Keratinocyte (primary cell): ENCODE data around the gene KCNG2. TPM values are rescaled to one million over a fixed set of nuclear protein-coding genes. Genes with fewer than 3 reads are reported as not detected.

Experiments used
- DNase-seq: peaks from one replicate; pipeline ENCODE4 v3.0.0-alpha.2; 2011; ENCODE audit warnings: low read depth, missing footprints, low spot score
- FAIRE-seq: peaks from 2 replicates; lab custom pipeline; 2011; peaks lifted over from hg19 to GRCh38; lab: Jason Lieb, UNC
- H2AFZ ChIP-seq: 2 replicates; pipeline ENCODE4 v1.6.0; 2012; ENCODE audit warnings: low read length, control low read depth, inconsistent platforms; ENCODE audit not compliant: control insufficient read depth
- H3K27ac ChIP-seq: 2 replicates; pipeline ENCODE4 v1.5.1; 2011; ENCODE audit warnings: low read length; ENCODE audit not compliant: control insufficient read depth, insufficient read depth
- H3K27me3 ChIP-seq: 3 replicates; pipeline ENCODE4 v1.6.0; 2011; ENCODE audit warnings: low read length; ENCODE audit not compliant: control insufficient read depth, insufficient read depth; ENCODE audit errors: extremely low read depth
- H3K36me3 ChIP-seq, 2 experiments: 2 replicates in 1 of 2; 3 replicates in 1 of 2; pipeline ENCODE4 v1.5.1; 2011; ENCODE audit warnings: low read length in 2 of 2, mild to moderate bottlenecking in 1 of 2; ENCODE audit not compliant: control insufficient read depth in 2 of 2, insufficient read depth in 2 of 2; ENCODE audit errors: extremely low read depth in 1 of 2
- H3K4me1 ChIP-seq: 3 replicates; pipeline ENCODE4 v1.5.1; 2011; ENCODE audit warnings: low read length; ENCODE audit not compliant: control insufficient read depth, insufficient read depth; ENCODE audit errors: extremely low read depth
- H3K4me2 ChIP-seq: 3 replicates; pipeline ENCODE4 v1.6.0; 2011; ENCODE audit warnings: low read depth, low read length; ENCODE audit not compliant: control insufficient read depth, insufficient read depth; ENCODE audit errors: extremely low read depth
- H3K4me3 ChIP-seq, 3 experiments: fragments of 200-600 bp in 1 of 3; sonication (generic) in 1 of 3; 2 replicates in 2 of 3; 3 replicates in 1 of 3; pipeline ENCODE4 v1.5.1; 2011 to 2016; ENCODE audit warnings: low read length in 3 of 3, mild to moderate bottlenecking in 3 of 3, control low read depth in 2 of 3, inconsistent platforms in 1 of 3, low read depth in 1 of 3, mixed read lengths in 1 of 3, mixed run types in 1 of 3, moderate library complexity in 1 of 3; ENCODE audit not compliant: control insufficient read depth in 2 of 3, insufficient read depth in 2 of 3; ENCODE audit errors: extremely low read depth in 1 of 3
- H3K79me2 ChIP-seq: 2 replicates; pipeline ENCODE4 v1.6.0; 2012; ENCODE audit warnings: low read length; ENCODE audit not compliant: control insufficient read depth, insufficient read depth
- H3K9ac ChIP-seq: 3 replicates; pipeline ENCODE4 v1.6.0; 2011; ENCODE audit warnings: low read length; ENCODE audit not compliant: control insufficient read depth, insufficient read depth; ENCODE audit errors: extremely low read depth
- H3K9me1 ChIP-seq: 3 replicates; pipeline ENCODE4 v1.6.0; 2011; ENCODE audit warnings: low read length; ENCODE audit not compliant: control insufficient read depth, insufficient read depth; ENCODE audit errors: extremely low read depth
- H3K9me3 ChIP-seq: 2 replicates; pipeline ENCODE4 v1.5.1; 2012; ENCODE audit warnings: low read depth, low read length; ENCODE audit not compliant: control insufficient read depth
- H4K20me1 ChIP-seq: 3 replicates; pipeline ENCODE4 v1.6.0; 2011; ENCODE audit warnings: low read length; ENCODE audit not compliant: control insufficient read depth, insufficient read depth; ENCODE audit errors: extremely low read depth
- CTCF ChIP-seq, 3 experiments: IDR thresholded peaks in 1 of 3; conservative IDR thresholded peaks in 1 of 3; optimal IDR thresholded peaks in 1 of 3; 2 replicates in 2 of 3; 3 replicates in 1 of 3; pipeline versions ENCODE3 to v1.5.1; 2011; ENCODE audit warnings: low read length in 3 of 3, mild to moderate bottlenecking in 3 of 3, moderate library complexity in 2 of 3, control low read depth in 1 of 3, inconsistent platforms in 1 of 3; ENCODE audit not compliant: insufficient read depth in 2 of 3; ENCODE audit errors: extremely low read depth in 1 of 3
- EZH2 ChIP-seq: IDR thresholded peaks from one replicate; pipeline ENCODE4 v1.6.1; 2012; ENCODE audit warnings: inconsistent platforms, mild to moderate bottlenecking, low read length, moderate library complexity
- dilution Hi-C: fragments of 300-500 bp; cut with MboI; formaldehyde crosslinking; loops from one replicate; pipeline ENCODE4 v1.7.0; 2020; ENCODE audit warnings: low sequenced_read_pairs; ENCODE audit not compliant: extremely low pct_ligation_motif_present
- polyA plus RNA-seq, 5 experiments: library from polyadenylated mRNA; depleted of rRNA in 3 of 5; stranded (reverse) in 3 of 5; stranded (forward) in 1 of 5; unstranded in 1 of 5; fragments of >200 nt; gene quantifications; 1 replicate in 1 of 5; 2 replicates in 3 of 5; 3 replicates in 1 of 5; pipeline versions ENCODE4 v1.2.1 to v1.2.3, GENCODE V29; 2011 to 2012; ENCODE audit warnings: missing spikeins in 2 of 5, low read depth in 1 of 5, low replicate concordance in 1 of 5

Gene KCNG2
- polyA plus RNA-seq, 1 donor (not counting 4 experiments of a cell fraction or from before 2014, with no cell fraction given): not detected

GRCh38 chr18:79942211-79942610 lies 144.5 kb downstream of the KCNG2 start:
- peaks cover 19 to 20% of the 10 kb centered on the region in 2 experiments for H3K36me3 ChIP-seq

GRCh38 chr18:79942786-79943607 lies 145.3 kb downstream of the KCNG2 start:
- Histone ChIP-seq H2AFZ (no peak overlapping the region), H3K4me3 (no peak overlapping the region), H3K9me3 (no peaks in the 10 kb centered on the region), H3K27ac (no peak overlapping the region), H3K4me1 (peaks cover 12% of the 10 kb centered on the region), H3K79me2 (peaks cover 83% of the 10 kb centered on the region), H3K27me3 (no peaks in the 10 kb centered on the region), H3K4me2 (no peak overlapping the region), H3K36me3 (peaks cover 21 to 22% of the 10 kb centered on the region in 2 experiments), H3K9me1 (no peaks in the 10 kb centered on the region), H3K9ac (no peak overlapping the region), H4K20me1 (peaks cover 8% of the 10 kb centered on the region)
- DNase-seq (no peak), FAIRE-seq (no peak)
- TF ChIP-seq EZH2 (no peak), CTCF (optimal IDR thresholded peaks at IDR 0.05 in 1 of 3, IDR thresholded peaks at IDR 0.05 in 1 of 3, conservative IDR thresholded peaks at IDR 0.05 in 1 of 3; ENCODE audit: extremely low read depth in 1 of 3, insufficient read depth in 2 of 3, low read length in 3 of 3) (no peak)
- dilution Hi-C loops: no loop called here

More at GRCh38 chr18:79942211-79942610, 144.5 kb downstream of the KCNG2 start:
- no peaks in the 10 kb centered on the region for H3K9me1 ChIP-seq
- no peak overlapping the region for H2AFZ ChIP-seq
- H3K27ac ChIP-seq: no peak overlapping the region
- FAIRE-seq (no peak), DNase-seq (no peak)
- H3K4me3 ChIP-seq: no peak overlapping the region
- no peaks in the 10 kb centered on the region for H3K9me3 ChIP-seq
- dilution Hi-C loops: no loop called here
- H3K27me3 ChIP-seq: no peaks in the 10 kb centered on the region
- peaks cover 11% of the 10 kb centered on the region for H3K4me1 ChIP-seq
- peaks cover 5% of the 10 kb centered on the region for H4K20me1 ChIP-seq
- H3K4me2 ChIP-seq: no peak overlapping the region
- TF ChIP-seq EZH2 (no peak), CTCF (optimal IDR thresholded peaks at IDR 0.05 in 1 of 3, IDR thresholded peaks at IDR 0.05 in 1 of 3, conservative IDR thresholded peaks at IDR 0.05 in 1 of 3; ENCODE audit: extremely low read depth in 1 of 3, insufficient read depth in 2 of 3, low read length in 3 of 3) (no peak)
- no peak overlapping the region for H3K9ac ChIP-seq
- H3K79me2 ChIP-seq: peaks cover 86% of the 10 kb centered on the region
